Measurements from ENCODE around the gene PDE6C.
"Not testable (repeated sequence)": the region's sequence is repeated elsewhere in the genome, so short reads cannot be mapped to it uniquely, and the experiment has no call there.

The PDE6C gene

GRCh38 chr10:93629647-93630305 lies 17.4 kb downstream of the PDE6C start:
- DNase-seq (ENCODE audit: low read depth in 1 of 2, low spot score in 1 of 2) = no peak

GRCh38 chr10:93630625-93631557 lies 18.6 kb downstream of the PDE6C start:
- DNase-seq (ENCODE audit: low read depth in 1 of 2, low spot score in 1 of 2) = no peak

- no peak for DNase-seq (ENCODE audit: low read depth in 1 of 2, low spot score in 1 of 2)
These were observed 27.5 kb downstream of the PDE6C start for GRCh38 chr10:93639791-93640190.

GRCh38 chr10:93652857-93653256 lies 40.5 kb downstream of the PDE6C start:
- no peak for DNase-seq (ENCODE audit: low read depth in 1 of 2, low spot score in 1 of 2)

- DNase-seq (ENCODE audit: low read depth in 1 of 2, low spot score in 1 of 2) = no peak
These were observed 41.9 kb downstream of the PDE6C start for GRCh38 chr10:93654201-93654600.

- no peak for DNase-seq (ENCODE audit: low read depth in 1 of 2, low spot score in 1 of 2)
These were observed 43.8 kb downstream of the PDE6C start for GRCh38 chr10:93656155-93656554.

- no peak for DNase-seq (ENCODE audit: low read depth in 1 of 2, low spot score in 1 of 2)
These were observed 45.4 kb downstream of the PDE6C start for GRCh38 chr10:93657757-93658156.

GRCh38 chr10:93666030-93666429 lies 53.7 kb downstream of the PDE6C start:
- no peak for DNase-seq (ENCODE audit: low read depth in 1 of 2, low spot score in 1 of 2)

- no peak for DNase-seq (ENCODE audit: low read depth in 1 of 2, low spot score in 1 of 2)
These were observed 55.5 kb downstream of the PDE6C start for GRCh38 chr10:93667795-93668194.

- no peak for DNase-seq (ENCODE audit: low read depth in 1 of 2, low spot score in 1 of 2)
These were observed 58.0 kb downstream of the PDE6C start for GRCh38 chr10:93670372-93670771.

- DNase-seq (ENCODE audit: low read depth in 1 of 2, low spot score in 1 of 2) = no peak
These were observed 58.7 kb downstream of the PDE6C start for GRCh38 chr10:93671042-93671441.

GRCh38 chr10:93672022-93672678 lies 59.8 kb downstream of the PDE6C start:
- DNase-seq (ENCODE audit: low read depth in 1 of 2, low spot score in 1 of 2) = no peak

GRCh38 chr10:93672890-93673289 lies 60.6 kb downstream of the PDE6C start:
- DNase-seq (ENCODE audit: low read depth in 1 of 2, low spot score in 1 of 2) = no peak

GRCh38 chr10:93673791-93674190 lies 61.5 kb downstream of the PDE6C start:
- no peak for DNase-seq (ENCODE audit: low read depth in 1 of 2, low spot score in 1 of 2)

GRCh38 chr10:93678386-93678785 lies 66.0 kb downstream of the PDE6C start:
- no peak for DNase-seq (ENCODE audit: low read depth in 1 of 2, low spot score in 1 of 2)

GRCh38 chr10:93678805-93679587 lies 66.7 kb downstream of the PDE6C start:
- no peak for DNase-seq (ENCODE audit: low read depth in 1 of 2, low spot score in 1 of 2)

GRCh38 chr10:93680412-93681047 lies 68.2 kb downstream of the PDE6C start:
- no peak for DNase-seq (ENCODE audit: low read depth in 1 of 2, low spot score in 1 of 2)

GRCh38 chr10:93687737-93688136 lies 75.4 kb downstream of the PDE6C start:
- DNase-seq (ENCODE audit: low read depth in 1 of 2, low spot score in 1 of 2) = no peak

GRCh38 chr10:93695740-93696139 lies 83.4 kb downstream of the PDE6C start:
- no peak for DNase-seq (ENCODE audit: low read depth in 1 of 2, low spot score in 1 of 2)

- not testable (repeated sequence) for DNase-seq (ENCODE audit: low read depth in 1 of 2, low spot score in 1 of 2)
These were observed 84.2 kb downstream of the PDE6C start for GRCh38 chr10:93696582-93696981.

- no peak for DNase-seq (ENCODE audit: low read depth in 1 of 2, low spot score in 1 of 2)
These were observed 84.9 kb downstream of the PDE6C start for GRCh38 chr10:93697207-93697606.

All from activated CD4-positive, alpha-beta T cell treated with anti-CD3 and anti-CD28 coated beads, Interleukin-2, amount 50 U/mL, for 24 hours (primary cell).